ENCODE results near the gene CREBBP.

Gene CREBBP

GRCh38 chr16:3866703-3867431 lies 13.6 kb downstream of the CREBBP start:
- H3K4me3 ChIP-seq (ENCODE audit: low read depth, low read length) = no peak overlapping the region
- no peak overlapping the region for H3K9ac ChIP-seq (ENCODE audit: low read length)
- H3K79me2 ChIP-seq (ENCODE audit: control insufficient read depth, insufficient read depth, low read length, poor library complexity) = peaks cover 29% of the 10 kb centered on the region
- H3K4ac ChIP-seq (ENCODE audit: low read depth, low read length) = no peak overlapping the region
- H3K4me1 ChIP-seq (ENCODE audit: control insufficient read depth in 1 of 2, insufficient read depth in 2 of 2, low read length in 2 of 2) = peaks cover 17 to 21% of the 10 kb centered on the region in 2 experiments
- H2BK12ac ChIP-seq (ENCODE audit: low read length) = no peak overlapping the region
- no peak overlapping the region for H3K4me2 ChIP-seq (ENCODE audit: low read length)
- no peak overlapping the region for H4K12ac ChIP-seq (ENCODE audit: low read depth, low read length)
- no peak overlapping the region for H2BK5ac ChIP-seq (ENCODE audit: low read depth, low read length, poor library complexity)
- no peak overlapping the region for H4K91ac ChIP-seq (ENCODE audit: low read depth, low read length)
- H2AK5ac ChIP-seq (ENCODE audit: low read length) = no peak overlapping the region
- no peak for DNase-seq
- no peaks in the 10 kb centered on the region for H3K36me3 ChIP-seq (ENCODE audit: control insufficient read depth in 1 of 2, insufficient read depth in 2 of 2, low read length in 2 of 2)
- no peak overlapping the region for H4K8ac ChIP-seq (ENCODE audit: low read depth, low read length)
- H3K14ac ChIP-seq (ENCODE audit: low read length) = no peak overlapping the region
- no peak overlapping the region for H2BK120ac ChIP-seq (ENCODE audit: insufficient read depth, low read length, poor library complexity)
- no CpG with 5 or more reads among the region's 4 CpGs for WGBS (ENCODE audit: extremely low coverage, insufficient coverage, insufficient read length)
- no peaks in the 10 kb centered on the region for H3K27me3 ChIP-seq (ENCODE audit: insufficient read depth, low read length)
- no peak overlapping the region for H3K23ac ChIP-seq (ENCODE audit: low read length)
- H3K27ac ChIP-seq (ENCODE audit: low read depth, low read length) = no peak overlapping the region
- no peak overlapping the region for H2AFZ ChIP-seq (ENCODE audit: insufficient read depth, low read length, poor library complexity)
- H3K79me1 ChIP-seq (ENCODE audit: low read length) = no peaks in the 10 kb centered on the region
- no peak overlapping the region for H3K18ac ChIP-seq (ENCODE audit: low read length)
- H3K9me3 ChIP-seq (ENCODE audit: insufficient read depth, low read depth, low read length) = no peaks in the 10 kb centered on the region

GRCh38 chr16:3865241-3865640 lies 15.3 kb downstream of the CREBBP start:
- Histone ChIP-seq H3K4me2 (ENCODE audit: low read length) (no peak overlapping the region), H2AK5ac (ENCODE audit: low read length) (no peak overlapping the region), H3K4me3 (ENCODE audit: low read depth, low read length) (no peak overlapping the region), H4K8ac (ENCODE audit: low read depth, low read length) (no peak overlapping the region), H3K9me3 (ENCODE audit: insufficient read depth, low read depth, low read length) (no peaks in the 10 kb centered on the region), H2BK5ac (ENCODE audit: low read depth, low read length, poor library complexity) (no peak overlapping the region), H3K27me3 (ENCODE audit: insufficient read depth, low read length) (no peaks in the 10 kb centered on the region), H2BK12ac (ENCODE audit: low read length) (no peak overlapping the region), H2AFZ (ENCODE audit: insufficient read depth, low read length, poor library complexity) (no peak overlapping the region), H2BK120ac (ENCODE audit: insufficient read depth, low read length, poor library complexity) (no peak overlapping the region), H4K91ac (ENCODE audit: low read depth, low read length) (no peak overlapping the region), H3K4me1 (ENCODE audit: control insufficient read depth in 1 of 2, insufficient read depth in 2 of 2, low read length in 2 of 2) (peaks cover 23 to 27% of the 10 kb centered on the region in 2 experiments), H3K18ac (ENCODE audit: low read length) (no peak overlapping the region), H3K79me2 (ENCODE audit: control insufficient read depth, insufficient read depth, low read length, poor library complexity) (peaks cover 27% of the 10 kb centered on the region), H3K36me3 (ENCODE audit: control insufficient read depth in 1 of 2, insufficient read depth in 2 of 2, low read length in 2 of 2) (no peaks in the 10 kb centered on the region), H3K4ac (ENCODE audit: low read depth, low read length) (peak overlapping the region; percentile 35), H3K79me1 (ENCODE audit: low read length) (no peaks in the 10 kb centered on the region), H3K14ac (ENCODE audit: low read length) (no peak overlapping the region), H3K23ac (ENCODE audit: low read length) (no peak overlapping the region), H3K27ac (ENCODE audit: low read depth, low read length) (no peak overlapping the region), H4K12ac (ENCODE audit: low read depth, low read length) (no peak overlapping the region), H3K9ac (ENCODE audit: low read length) (no peak overlapping the region)
- no CpG with 5 or more reads among the region's 3 CpGs for WGBS (ENCODE audit: extremely low coverage, insufficient coverage, insufficient read length)
- no peak for DNase-seq

DNA sequence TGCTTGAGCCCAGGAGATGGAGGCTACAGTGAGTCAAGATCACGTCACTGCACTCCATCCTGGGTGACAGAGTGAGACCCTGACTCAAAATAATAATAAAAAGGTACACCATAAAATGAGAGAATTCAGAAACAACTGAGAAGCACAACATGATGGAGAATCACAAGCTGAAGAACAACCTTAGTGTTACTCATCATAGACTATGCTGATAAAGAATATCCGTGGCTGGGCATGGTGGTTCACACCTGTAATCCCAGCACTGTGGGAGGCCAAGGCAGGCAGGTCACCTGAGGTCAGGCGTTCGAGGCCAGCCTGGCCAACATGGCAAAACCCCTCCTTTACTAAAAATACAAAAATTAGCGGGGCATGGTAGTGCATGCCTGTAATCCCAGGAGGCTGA lies 16.0 kb downstream of the CREBBP start:
- no peaks in the 10 kb centered on the region for H3K36me3 ChIP-seq (ENCODE audit: control insufficient read depth in 1 of 2, insufficient read depth in 2 of 2, low read length in 2 of 2)
- H2AK5ac ChIP-seq (ENCODE audit: low read length) = no peak overlapping the region
- H3K79me1 ChIP-seq (ENCODE audit: low read length) = no peaks in the 10 kb centered on the region
- no peak overlapping the region for H3K9ac ChIP-seq (ENCODE audit: low read length)
- H2AFZ ChIP-seq (ENCODE audit: insufficient read depth, low read length, poor library complexity) = no peak overlapping the region
- peaks cover 27% of the 10 kb centered on the region for H3K79me2 ChIP-seq (ENCODE audit: control insufficient read depth, insufficient read depth, low read length, poor library complexity)
- no peak overlapping the region for H3K27ac ChIP-seq (ENCODE audit: low read depth, low read length)
- no peak overlapping the region for H4K8ac ChIP-seq (ENCODE audit: low read depth, low read length)
- no CpG with 5 or more reads among the region's 5 CpGs for WGBS (ENCODE audit: extremely low coverage, insufficient coverage, insufficient read length)
- H2BK12ac ChIP-seq (ENCODE audit: low read length) = no peak overlapping the region
- H4K91ac ChIP-seq (ENCODE audit: low read depth, low read length) = no peak overlapping the region
- H2BK120ac ChIP-seq (ENCODE audit: insufficient read depth, low read length, poor library complexity) = no peak overlapping the region
- H3K23ac ChIP-seq (ENCODE audit: low read length) = no peak overlapping the region
- H3K4me2 ChIP-seq (ENCODE audit: low read length) = no peak overlapping the region
- no peaks in the 10 kb centered on the region for H3K9me3 ChIP-seq (ENCODE audit: insufficient read depth, low read depth, low read length)
- no peak overlapping the region for H2BK5ac ChIP-seq (ENCODE audit: low read depth, low read length, poor library complexity)
- DNase-seq = no peak
- no peaks in the 10 kb centered on the region for H3K27me3 ChIP-seq (ENCODE audit: insufficient read depth, low read length)
- no peak overlapping the region for H4K12ac ChIP-seq (ENCODE audit: low read depth, low read length)
- H3K18ac ChIP-seq (ENCODE audit: low read length) = no peak overlapping the region
- H3K4me1 ChIP-seq (ENCODE audit: control insufficient read depth in 1 of 2, insufficient read depth in 2 of 2, low read length in 2 of 2) = peaks cover 23 to 27% of the 10 kb centered on the region in 2 experiments
- H3K14ac ChIP-seq (ENCODE audit: low read length) = no peak overlapping the region
- H3K4ac ChIP-seq (ENCODE audit: low read depth, low read length) = peak overlapping the region; percentile 77
- no peak overlapping the region for H3K4me3 ChIP-seq (ENCODE audit: low read depth, low read length)

GRCh38 chr16:3863587-3863986 lies 16.9 kb downstream of the CREBBP start:
- H3K23ac ChIP-seq (ENCODE audit: low read length) = no peak overlapping the region
- H3K4me3 ChIP-seq (ENCODE audit: low read depth, low read length) = no peak overlapping the region
- no peaks in the 10 kb centered on the region for H3K9me3 ChIP-seq (ENCODE audit: insufficient read depth, low read depth, low read length)
- no peak overlapping the region for H4K91ac ChIP-seq (ENCODE audit: low read depth, low read length)
- no peak overlapping the region for H3K4me2 ChIP-seq (ENCODE audit: low read length)
- H3K79me1 ChIP-seq (ENCODE audit: low read length) = no peaks in the 10 kb centered on the region
- H2AFZ ChIP-seq (ENCODE audit: insufficient read depth, low read length, poor library complexity) = no peak overlapping the region
- no peak overlapping the region for H4K8ac ChIP-seq (ENCODE audit: low read depth, low read length)
- no peak overlapping the region for H2BK5ac ChIP-seq (ENCODE audit: low read depth, low read length, poor library complexity)
- no peak overlapping the region for H2AK5ac ChIP-seq (ENCODE audit: low read length)
- no peak overlapping the region for H4K12ac ChIP-seq (ENCODE audit: low read depth, low read length)
- H3K4ac ChIP-seq (ENCODE audit: low read depth, low read length) = peak overlapping the region; percentile 77
- peaks cover 22 to 27% of the 10 kb centered on the region in 2 experiments for H3K4me1 ChIP-seq (ENCODE audit: control insufficient read depth in 1 of 2, insufficient read depth in 2 of 2, low read length in 2 of 2)
- peak in 1 of 2 donors; percentile 30 for DNase-seq
- no peaks in the 10 kb centered on the region for H3K27me3 ChIP-seq (ENCODE audit: insufficient read depth, low read length)
- H3K36me3 ChIP-seq (ENCODE audit: control insufficient read depth in 1 of 2, insufficient read depth in 2 of 2, low read length in 2 of 2) = no peaks in the 10 kb centered on the region
- H3K27ac ChIP-seq (ENCODE audit: low read depth, low read length) = no peak overlapping the region
- H3K79me2 ChIP-seq (ENCODE audit: control insufficient read depth, insufficient read depth, low read length, poor library complexity) = peaks cover 23% of the 10 kb centered on the region
- H2BK12ac ChIP-seq (ENCODE audit: low read length) = no peak overlapping the region
- no CpG with 5 or more reads among the region's 5 CpGs for WGBS (ENCODE audit: extremely low coverage, insufficient coverage, insufficient read length)
- no peak overlapping the region for H3K9ac ChIP-seq (ENCODE audit: low read length)
- H2BK120ac ChIP-seq (ENCODE audit: insufficient read depth, low read length, poor library complexity) = no peak overlapping the region
- H3K18ac ChIP-seq (ENCODE audit: low read length) = peak overlapping the region; percentile 3
- H3K14ac ChIP-seq (ENCODE audit: low read length) = no peak overlapping the region
